Skin of body (tissue), 2 donors: ENCODE results near the gene LARP4B. TPM values are rescaled to one million over a fixed set of nuclear protein-coding genes. Genes with fewer than 3 reads are reported as not detected.

Experiments used
- DNase-seq: peaks from one replicate; lab custom pipeline; 2025; lab: John Stamatoyannopoulos, UW
- total RNA-seq: library from RNA; depleted of rRNA; stranded (reverse); fragments of >200 nt; gene quantifications from one replicate; pipeline ENCODE4 v1.2.3, GENCODE V29; 2014

LARP4B gene
- total RNA-seq, 1 donor from 2014 or later, result 36.5 TPM

- no peak for DNase-seq
Observed at GRCh38 chr10:789831-790701, 141.4 kb downstream of the LARP4B start.

DNA sequence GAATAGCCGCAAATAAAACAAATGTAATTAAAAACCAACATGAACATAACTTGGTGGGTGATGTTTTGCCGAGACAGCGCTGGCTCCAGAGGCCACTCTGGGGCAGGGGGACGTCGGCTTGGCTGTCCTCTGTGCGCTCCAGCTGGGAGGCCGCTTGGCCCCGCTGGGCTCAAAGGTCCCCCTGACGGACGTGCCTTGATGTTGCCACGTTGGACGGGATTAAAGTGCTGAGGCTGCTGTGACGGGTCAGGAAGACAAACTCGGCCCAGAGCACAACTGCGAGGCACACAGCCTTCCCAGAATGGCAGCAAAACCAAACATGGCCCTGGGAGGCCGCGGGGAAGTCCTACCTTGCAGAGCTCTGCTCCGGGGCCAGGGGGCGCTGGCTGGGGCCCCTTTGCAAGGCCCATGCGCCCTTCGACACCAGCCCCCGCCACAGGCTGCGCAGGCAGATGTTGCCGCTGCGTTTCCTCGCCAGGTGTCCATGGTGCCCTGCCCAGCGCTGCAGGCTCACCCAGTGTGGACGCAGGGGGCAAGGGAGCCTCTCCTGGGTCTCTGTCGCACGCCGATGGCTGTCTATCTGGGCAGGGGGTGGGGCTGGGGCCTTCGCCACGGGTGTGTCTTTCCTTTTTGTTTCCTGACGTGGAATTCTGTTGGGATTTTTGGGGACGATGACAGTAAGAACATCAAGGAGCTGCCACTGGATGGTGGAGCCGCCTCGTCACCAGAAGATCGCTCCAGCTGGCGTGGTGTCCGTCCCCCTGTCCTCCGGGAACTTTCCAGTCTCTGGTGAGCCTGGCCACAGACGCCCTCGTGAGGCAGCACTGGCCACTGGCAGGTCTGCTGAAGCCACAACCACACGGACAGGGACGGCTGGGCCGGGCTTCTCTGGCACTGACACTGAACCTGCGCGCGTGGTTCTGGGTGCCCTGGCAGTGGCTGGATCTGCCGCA, 142.4 kb downstream of the LARP4B start:
- no peak for DNase-seq

DNA sequence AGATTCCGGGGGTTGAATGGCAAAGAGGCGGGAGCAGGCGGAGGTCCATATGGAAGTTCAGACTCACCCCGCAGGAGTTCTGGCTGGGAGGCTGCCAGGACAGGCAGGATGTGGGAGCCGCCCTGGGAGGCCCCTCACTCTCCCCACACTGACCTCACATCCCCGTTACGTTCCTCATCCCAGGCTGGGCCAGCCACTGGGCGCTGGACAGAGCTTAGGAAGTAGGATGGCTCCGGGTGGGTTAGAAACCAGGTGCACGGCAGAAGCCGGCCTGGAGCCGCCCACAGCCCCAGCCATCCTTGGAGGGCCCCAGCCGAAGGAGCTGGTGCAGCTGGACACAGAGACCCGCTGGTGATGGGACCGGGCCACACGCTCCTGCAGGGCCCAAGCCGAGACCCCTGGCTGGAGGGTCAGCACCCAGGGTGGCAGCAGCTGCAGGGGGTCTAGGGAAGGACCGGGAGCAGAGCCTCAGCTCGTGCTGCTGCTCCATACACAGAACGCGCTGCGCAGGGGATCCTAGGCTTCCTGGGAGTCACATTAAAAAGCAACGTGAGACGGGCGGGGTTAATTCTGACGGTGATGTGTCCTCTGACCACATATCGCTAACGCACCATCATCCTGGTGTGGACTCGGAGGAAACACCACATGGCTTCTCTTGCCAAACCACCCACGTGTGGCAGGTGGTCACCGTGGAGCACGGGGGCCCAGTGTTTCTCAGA, 143.4 kb downstream of the LARP4B start:
- no peak for DNase-seq

- DNase-seq, result no peak
Observed at GRCh38 chr10:786633-787474, 144.7 kb downstream of the LARP4B start.

GRCh38 chr10:785861-786214, 145.7 kb downstream of the LARP4B start:
- DNase-seq, result no peak

DNA sequence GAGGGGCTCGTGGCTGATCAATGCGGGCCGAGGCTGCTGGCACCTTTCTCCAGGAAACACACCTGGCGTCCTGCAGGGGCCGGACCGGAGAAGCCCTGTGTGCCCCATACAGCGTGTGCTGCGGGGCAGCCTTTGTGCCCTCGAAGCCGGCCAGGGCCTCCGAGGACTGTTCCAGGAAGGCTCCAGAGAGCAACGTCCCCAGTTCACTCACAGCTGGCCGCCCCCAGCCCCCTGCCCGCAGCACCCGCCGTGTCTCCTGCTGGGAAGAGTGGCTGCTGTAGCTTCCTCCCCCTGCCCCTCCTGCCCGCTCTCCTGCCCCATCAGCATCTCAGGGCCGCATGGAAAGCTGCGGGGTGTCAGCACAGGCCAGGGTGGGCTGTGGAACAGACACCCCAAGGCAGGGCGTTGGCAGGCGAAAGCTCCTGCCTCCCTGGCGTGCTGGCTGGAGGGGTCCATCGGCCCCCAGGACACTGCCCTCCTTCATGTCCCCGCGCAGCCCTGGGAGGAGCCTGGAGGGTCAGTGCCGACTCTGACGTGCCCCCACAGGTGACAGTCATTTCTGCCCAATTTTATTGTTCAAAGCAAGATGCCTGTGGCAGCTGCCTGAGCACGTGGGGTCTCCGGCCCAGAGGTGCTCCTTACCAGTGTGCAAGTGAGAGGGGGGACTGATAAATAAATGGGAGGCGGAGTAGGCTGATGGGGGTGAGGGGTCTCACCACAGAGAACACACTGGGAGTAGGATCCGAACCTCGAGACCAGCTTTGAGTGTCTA, 146.2 kb downstream of the LARP4B start:
- no peak for DNase-seq

DNA sequence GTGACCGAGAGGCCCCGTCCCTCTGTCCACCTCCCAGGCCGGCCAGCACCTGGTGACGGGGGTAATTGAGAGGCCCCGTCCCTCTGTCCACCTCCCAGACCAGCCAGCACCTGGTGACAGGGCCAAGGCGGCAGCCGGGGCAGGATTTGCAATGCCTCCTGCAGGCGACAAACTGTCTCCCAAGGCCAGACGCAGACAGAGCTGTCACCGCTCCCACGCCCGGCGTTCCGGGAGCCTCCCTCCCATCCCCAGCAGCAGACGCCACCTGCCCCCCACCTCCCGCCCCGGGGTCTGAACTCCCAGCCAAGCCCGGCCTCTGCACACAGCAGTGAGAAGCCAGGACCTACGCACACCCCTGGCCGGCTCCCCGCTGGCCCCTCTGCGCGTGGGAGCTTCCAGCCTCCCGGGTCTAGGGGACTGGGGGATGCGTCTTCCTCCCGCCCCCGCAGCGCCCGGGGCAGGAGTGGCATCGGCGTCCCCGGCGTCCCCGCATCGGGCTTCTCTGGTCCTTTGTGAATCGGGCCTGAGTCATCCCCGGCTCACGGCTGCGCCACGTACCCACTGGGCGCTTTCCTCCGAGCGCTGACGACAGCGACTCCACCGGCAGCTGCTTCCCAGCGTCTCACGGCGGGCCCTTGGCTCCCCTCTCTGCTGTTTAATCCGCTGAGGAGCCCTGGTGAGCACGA, 147.0 kb downstream of the LARP4B start:
- peak; percentile 49 for DNase-seq

DNA sequence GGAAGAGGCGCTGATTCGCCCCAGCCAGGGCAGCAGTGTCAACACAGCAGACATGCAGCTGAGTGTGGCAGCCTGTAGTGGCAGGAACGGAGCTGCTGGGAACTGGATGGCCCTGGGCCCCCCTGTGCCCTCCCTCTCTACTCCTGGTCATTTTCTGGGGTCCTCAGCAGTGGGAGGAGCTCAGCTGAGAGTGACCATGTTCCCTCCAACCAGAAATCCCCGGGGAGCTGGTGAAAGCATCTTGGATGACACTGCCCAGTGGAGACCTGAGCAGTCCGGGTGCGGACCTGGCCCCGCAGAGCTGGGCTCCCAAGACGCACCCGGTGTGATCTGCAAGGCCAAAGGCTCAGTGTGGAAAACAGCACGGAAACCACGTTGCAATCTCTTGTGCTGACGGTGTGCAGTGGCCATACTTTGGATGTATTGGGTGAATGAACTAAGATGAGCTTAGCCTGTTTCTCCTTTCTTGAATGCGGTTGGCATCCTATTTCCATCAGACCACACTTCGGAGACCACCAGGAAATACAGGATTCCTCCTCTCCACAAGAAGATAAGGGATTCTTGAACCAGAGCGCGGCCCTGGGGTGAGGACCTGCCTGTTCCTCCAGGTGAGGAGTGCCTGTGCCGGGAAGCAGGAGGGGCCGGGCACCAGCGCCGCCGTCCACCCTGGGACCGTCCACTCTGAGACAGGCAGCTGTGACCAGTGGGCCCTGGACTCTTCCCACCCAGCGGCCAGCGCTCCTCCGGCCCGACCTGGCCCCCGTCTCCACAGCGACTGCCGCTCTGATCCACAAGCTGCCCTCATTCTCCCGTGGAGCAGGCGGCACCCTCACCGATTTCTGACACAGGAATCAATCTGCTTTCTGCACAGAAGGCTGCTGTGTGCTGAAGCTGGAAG, 148.5 kb downstream of the LARP4B start:
- DNase-seq, result no peak

DNA sequence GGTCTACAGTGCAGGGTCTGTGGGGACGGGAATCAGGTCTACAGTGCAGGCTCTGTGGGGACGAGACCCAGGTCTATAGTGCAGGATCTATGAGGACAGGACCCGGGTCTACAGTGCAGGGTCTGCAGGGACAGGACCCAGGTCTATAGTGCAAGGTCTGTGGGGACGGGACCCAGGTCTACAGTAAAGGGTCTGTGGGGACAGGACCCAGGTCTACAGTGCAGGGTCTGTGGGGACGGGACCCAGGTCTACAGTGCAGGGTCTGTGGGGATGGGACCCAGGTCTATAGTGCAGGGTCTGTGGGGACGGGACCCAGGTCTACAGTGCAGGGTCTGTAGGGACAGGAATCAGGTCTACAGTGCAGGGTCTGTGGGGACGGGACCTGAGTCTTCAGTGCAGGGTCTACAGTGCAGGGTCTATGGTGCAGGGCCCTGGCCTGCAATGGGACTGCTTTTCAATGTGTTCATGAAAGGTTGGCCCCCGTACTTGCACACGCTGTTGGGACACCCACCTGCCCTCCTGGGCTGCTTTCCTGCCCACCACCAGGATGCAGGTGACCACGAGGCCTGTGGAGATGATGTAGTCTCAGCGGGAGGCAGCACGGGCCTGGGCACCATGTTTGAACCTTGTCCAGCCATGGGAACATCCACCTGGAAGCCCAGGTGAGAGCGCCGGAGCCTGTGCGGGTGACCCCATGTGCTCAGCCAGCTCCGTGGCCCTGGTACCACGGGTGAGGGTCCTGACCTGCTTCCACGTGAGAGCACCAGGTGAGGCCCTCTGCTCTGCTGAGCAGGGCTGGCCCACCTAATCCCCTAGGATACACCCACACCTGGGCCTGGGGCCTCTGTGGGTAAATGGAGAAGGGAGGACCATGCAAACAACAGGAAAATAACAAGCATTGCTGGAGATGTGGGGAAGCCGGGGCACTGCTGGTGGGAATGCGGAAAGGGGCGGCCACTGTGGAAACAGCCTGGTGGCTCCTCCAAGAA, 150.7 kb downstream of the LARP4B start:
- no peak for DNase-seq

DNA sequence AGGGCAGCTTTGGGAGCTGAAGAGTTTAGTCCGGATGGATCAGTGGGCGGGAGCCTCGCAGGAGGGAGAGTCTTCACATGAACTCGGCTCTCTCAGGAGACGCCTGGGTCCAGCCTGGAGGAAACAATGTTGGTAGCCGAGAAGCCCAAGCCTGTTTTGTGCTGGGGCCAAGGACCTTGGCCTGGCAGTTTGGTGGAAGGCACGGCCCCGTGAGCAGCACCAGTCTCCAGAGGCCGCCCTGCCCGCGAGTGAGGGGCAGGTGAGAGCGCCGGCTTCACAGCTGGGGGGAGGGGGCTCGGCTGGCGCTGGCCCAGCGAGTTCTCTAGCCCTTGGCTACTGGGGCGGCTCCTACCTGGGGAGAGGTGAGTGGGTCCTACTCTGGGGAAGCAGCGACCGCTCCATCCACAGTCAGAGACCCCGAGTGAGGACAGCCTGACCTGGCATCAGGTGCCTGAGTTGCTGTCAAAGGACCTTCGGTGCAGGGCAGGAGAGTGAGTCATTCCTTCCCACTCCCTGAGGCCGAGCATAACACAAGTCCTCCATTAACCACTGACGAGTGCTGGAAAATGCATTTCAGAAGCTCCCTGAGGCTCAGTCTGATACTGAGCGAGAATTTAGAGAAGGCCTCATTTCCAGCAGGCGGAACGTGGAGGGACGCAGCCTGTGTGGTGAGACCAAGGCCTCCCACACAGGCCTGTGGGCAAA, 152.7 kb downstream of the LARP4B start:
- DNase-seq, result no peak

- DNase-seq, result no peak
Observed at GRCh38 chr10:777913-778479, 153.5 kb downstream of the LARP4B start.

GRCh38 chr10:776772-777171, 154.7 kb downstream of the LARP4B start:
- DNase-seq, result no peak

DNA sequence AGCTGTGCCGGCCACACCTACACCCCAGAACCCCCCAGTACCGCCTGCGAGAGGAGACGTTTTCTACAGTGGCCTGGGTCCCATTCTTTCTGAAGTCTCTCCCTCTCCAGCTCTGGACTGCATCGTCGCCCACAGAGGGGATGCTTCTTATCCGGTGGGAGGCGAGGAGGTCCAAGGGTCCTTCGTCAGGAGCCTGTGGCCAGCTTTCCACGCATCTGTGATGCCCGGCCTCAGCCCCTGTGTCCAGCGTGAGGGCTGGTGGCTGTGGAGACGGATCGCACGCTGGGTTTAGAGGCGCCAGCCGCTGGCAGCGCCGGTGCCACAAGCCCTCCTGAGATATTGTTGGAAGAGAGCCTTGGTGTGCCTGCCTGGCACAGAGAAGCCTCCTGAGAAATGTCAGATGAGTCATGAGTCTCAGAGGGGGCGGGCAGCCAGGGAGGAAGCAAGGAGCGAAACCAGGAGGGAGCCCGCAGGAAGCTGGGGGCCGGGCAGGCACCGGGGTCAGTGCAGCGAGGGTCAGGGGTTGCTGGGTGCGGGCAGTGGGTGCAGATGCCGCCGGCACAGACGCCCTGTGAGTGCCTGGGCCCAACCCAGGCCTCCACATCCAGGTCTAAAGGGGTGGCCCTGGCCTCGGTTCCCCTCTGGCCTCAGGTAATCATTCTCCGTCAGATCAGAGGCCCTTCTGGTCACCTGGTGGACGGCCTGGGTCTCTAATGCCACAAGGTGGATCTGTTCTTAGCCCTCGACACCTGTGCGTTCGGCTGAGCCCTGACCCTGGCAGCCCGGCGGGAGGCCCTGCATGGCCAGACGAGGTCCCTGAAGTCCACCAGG, 156.0 kb downstream of the LARP4B start:
- no peak for DNase-seq

DNA sequence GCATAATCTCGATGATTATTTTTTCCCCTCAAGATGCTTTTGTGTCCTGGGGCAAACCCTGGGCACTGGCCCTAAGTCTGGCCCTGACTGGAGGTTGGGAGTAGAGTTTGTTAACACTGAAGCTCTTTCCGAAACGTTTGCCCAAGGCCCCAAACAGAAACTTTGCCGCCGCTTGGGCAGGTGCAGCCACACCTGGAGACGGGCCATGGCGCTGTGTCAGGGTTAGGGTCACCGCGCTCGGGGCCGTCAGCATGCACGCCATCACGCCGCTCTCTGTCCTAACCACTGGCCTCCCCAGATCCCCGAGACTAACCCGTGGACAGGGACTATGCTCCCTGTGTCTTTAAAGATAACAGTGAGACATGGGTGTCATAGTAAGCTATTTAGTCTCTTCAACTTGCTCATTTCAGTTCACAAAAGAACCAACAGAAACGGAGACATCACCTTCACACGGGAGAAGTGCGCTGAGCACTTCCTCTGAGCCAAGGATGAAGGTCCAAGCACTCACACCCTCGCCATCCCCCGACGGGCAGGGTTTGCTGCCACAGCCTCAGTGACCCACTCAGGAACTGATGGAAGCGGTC, 156.8 kb downstream of the LARP4B start:
- no peak for DNase-seq

- DNase-seq, result no peak
Observed at GRCh38 chr10:774223-774622, 157.3 kb downstream of the LARP4B start.
